GM12875 (cell line): ENCODE data around the gene ERCC1.

Experiments used
- H3K4me3 ChIP-seq: one replicate; pipeline ENCODE4 v1.5.1; 2011; ENCODE audit warnings: low read depth, low read length, control low read depth
- TF ChIP-seq, protein P1 (sequence below): IDR thresholded peaks from 2 replicates; pipeline ENCODE4 v1.5.1; 2011; ENCODE audit warnings: low read depth, mild to moderate bottlenecking, control low read depth, inconsistent platforms, low read length, moderate library complexity, borderline replicate concordance; ENCODE audit not compliant: insufficient read depth

Gene ERCC1

GRCh38 chr19:45464852-45465441, 41.2 kb upstream of the ERCC1 start:
- no peak overlapping the region for H3K4me3 ChIP-seq
- TF ChIP-seq, protein P1, sequence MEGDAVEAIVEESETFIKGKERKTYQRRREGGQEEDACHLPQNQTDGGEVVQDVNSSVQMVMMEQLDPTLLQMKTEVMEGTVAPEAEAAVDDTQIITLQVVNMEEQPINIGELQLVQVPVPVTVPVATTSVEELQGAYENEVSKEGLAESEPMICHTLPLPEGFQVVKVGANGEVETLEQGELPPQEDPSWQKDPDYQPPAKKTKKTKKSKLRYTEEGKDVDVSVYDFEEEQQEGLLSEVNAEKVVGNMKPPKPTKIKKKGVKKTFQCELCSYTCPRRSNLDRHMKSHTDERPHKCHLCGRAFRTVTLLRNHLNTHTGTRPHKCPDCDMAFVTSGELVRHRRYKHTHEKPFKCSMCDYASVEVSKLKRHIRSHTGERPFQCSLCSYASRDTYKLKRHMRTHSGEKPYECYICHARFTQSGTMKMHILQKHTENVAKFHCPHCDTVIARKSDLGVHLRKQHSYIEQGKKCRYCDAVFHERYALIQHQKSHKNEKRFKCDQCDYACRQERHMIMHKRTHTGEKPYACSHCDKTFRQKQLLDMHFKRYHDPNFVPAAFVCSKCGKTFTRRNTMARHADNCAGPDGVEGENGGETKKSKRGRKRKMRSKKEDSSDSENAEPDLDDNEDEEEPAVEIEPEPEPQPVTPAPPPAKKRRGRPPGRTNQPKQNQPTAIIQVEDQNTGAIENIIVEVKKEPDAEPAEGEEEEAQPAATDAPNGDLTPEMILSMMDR: no peak

- TF ChIP-seq, protein P1: no peak
- H3K4me3 ChIP-seq: no peak overlapping the region
Observed at GRCh38 chr19:45464274-45464673, 40.6 kb upstream of the ERCC1 start.

GRCh38 chr19:45463241-45463640, 39.5 kb upstream of the ERCC1 start:
- TF ChIP-seq, protein P1: no peak
- no peak overlapping the region for H3K4me3 ChIP-seq

DNA sequence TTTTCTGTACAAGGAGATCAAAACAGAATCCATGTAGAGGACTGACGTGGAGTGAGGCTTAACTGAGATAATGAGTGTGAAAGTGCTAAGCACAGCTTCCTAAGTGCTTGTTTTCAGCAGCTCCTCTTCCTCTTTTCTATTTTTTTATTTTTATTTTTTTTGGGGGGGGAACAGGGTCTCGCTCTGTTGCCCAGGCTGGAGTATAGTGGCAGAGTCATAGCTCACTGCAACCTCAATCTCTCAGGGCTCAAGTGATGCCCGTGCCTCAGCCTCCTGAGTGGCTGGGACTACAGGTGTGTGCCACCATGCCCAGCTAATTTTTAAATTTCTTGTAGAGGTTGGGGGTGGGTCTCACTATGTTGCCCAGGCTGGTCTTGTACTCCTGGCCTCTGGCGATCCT, 38.5 kb upstream of the ERCC1 start:
- H3K4me3 ChIP-seq: no peak overlapping the region
- TF ChIP-seq, protein P1: no peak

GRCh38 chr19:45460807-45461347, 37.2 kb upstream of the ERCC1 start:
- TF ChIP-seq, protein P1: no peak
- no peak overlapping the region for H3K4me3 ChIP-seq

DNA sequence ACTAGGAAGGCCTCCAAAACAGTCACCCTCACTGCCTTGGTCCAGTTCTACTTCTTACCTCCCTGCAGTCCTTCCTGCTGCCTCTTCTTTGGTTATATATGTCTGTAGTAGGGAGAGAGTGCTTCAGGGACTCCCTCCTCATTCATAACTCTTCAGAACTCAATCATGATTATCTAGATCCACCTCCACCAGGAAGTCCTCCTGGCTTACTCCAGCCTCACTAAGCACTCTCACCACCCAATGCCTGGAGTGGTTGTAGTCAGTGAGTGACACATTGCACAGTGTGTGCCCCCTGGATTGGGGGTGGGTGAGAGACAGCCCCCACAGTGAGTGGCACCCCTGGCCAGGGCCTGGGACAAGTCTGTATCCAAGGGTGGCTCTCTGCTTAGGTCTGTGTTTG, 34.1 kb upstream of the ERCC1 start:
- no peak overlapping the region for H3K4me3 ChIP-seq
- TF ChIP-seq, protein P1: no peak

DNA sequence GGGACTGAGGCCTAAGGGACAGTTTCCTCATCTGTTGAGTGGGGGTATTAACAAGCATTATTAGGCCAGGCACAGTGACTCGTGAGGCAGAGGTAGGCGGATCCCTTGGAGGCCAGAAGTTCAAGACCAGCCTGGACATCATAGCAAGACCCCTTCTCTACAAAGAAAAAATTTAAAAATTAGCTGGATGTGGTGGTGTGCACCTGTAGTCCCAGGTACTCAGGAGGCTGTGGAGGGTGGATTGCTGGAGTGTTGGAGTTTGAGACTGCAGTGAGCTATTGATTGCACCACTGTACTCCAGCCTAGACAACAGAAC, 32.7 kb upstream of the ERCC1 start:
- TF ChIP-seq, protein P1: no peak
- no peak overlapping the region for H3K4me3 ChIP-seq
